GM12874 (cell line): Measurements from ENCODE around the gene C18orf63.
A peak's percentile ranks its signal among the peaks of the same experiment; 100 is the strongest.

Experiments
- TF ChIP-seq, protein P1 (sequence below): IDR thresholded peaks from 2 replicates; pipeline ENCODE4 v1.5.1; 2011; ENCODE audit warnings: low read depth, mild to moderate bottlenecking, control low read depth, low read length, moderate library complexity; ENCODE audit not compliant: insufficient read depth

C18orf63 gene

DNA sequence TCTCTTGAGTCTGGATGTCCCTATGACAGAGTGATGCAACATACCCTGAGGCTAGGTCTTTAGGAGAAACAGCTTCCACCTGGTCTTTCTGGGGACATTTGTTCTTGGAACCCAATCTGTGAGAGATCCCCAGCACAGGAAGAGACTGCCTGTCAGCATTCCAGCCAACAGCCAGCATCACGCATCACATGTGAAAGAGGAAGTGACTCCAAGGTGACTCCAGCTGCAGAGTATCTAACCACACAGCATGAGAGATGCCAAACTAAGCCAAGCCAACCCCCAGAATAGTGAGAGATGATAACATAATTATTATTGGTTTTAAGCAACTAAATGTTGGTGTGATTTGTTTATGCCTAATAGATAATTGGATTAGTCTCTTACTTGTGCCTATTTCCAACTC is 35.7 kb downstream of the C18orf63 start:
- TF ChIP-seq, protein P1, sequence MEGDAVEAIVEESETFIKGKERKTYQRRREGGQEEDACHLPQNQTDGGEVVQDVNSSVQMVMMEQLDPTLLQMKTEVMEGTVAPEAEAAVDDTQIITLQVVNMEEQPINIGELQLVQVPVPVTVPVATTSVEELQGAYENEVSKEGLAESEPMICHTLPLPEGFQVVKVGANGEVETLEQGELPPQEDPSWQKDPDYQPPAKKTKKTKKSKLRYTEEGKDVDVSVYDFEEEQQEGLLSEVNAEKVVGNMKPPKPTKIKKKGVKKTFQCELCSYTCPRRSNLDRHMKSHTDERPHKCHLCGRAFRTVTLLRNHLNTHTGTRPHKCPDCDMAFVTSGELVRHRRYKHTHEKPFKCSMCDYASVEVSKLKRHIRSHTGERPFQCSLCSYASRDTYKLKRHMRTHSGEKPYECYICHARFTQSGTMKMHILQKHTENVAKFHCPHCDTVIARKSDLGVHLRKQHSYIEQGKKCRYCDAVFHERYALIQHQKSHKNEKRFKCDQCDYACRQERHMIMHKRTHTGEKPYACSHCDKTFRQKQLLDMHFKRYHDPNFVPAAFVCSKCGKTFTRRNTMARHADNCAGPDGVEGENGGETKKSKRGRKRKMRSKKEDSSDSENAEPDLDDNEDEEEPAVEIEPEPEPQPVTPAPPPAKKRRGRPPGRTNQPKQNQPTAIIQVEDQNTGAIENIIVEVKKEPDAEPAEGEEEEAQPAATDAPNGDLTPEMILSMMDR: no peak

DNA sequence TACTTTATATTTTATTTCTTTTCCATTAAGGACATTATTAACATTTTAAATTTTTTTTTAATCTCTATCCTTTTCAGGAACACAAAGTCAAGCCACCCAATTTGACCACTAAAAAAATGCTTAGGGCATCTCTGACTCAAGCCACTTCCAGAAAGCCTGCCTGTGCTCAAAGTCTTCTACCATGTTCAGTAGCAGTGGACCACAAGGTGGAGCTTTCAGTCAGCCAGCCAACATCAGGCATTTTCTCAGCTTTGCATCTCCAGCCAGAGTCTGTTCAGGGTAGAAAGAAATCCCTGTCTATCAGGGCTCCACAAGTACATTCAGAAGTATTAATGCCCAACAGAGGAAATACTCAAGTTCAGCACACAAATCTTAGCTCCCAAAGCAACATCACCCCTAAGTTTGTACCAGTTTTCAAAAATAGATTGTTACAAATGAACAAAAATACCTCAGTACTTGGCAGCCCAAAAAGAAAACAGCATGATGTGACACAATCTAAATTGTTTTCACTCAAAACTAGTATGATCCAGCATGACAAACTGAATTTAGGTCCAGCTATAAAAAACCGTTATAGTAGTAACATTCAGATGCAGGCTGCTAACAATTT is 37.6 kb downstream of the C18orf63 start:
- TF ChIP-seq, protein P1: peak; percentile 54; the same call in 1 of the 2 replicates

DNA sequence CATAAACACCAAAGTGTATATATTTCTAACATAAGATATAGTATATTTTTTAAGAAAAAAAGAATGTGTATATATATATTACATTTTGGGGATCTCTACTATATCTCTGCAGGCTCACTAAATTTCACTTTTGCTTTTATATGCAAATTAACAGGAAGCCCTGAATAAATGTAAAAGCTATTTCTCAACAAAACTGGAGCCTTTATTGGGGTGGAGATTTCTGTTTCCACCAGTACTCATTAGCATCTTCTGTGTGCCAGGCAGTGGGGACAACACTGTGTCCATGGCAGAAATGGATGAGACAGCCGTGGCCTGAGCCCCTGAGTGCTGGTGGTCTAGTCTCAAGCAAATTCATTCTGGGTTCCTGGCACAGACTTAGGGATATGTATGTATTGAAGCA is 41.3 kb downstream of the C18orf63 start:
- TF ChIP-seq, protein P1: no peak

DNA sequence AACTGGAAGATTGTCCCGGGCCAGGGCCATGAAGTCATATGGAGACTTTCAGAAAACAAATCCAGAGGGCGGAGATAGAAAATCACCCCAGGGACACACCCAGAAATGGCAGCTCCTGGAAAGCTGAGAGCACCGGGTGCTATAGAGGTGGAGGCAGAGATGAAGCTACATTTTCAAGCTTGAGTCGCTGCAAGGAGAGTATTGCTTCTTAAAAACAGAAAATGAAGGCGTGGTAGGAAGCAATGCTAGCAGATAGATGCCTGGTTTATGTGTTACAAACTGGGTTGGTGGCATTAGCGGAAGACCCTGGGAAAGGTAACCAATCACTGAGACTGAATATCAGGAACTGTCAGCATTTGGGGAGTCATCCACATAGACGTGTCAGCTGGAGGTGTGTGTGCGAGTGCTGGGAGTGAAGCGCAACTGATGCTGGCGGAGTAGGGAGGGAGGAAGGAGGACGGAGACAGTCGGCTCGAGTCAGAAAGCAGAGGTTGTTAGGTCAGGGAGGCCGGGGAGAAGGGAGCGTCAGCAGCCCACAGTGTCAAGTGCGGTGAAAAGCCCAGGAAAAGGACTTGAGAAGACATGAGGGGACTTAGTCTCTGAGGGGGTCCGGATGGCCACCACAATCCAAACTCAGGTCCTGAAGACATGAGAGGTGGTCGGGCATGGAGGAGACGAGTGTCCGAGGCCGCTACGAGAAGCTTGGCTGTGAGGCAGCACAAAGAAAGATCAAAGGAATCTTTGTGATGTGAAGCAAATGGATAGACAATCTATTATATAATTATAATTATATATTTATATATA is 45.4 kb downstream of the C18orf63 start:
- TF ChIP-seq, protein P1: no peak

DNA sequence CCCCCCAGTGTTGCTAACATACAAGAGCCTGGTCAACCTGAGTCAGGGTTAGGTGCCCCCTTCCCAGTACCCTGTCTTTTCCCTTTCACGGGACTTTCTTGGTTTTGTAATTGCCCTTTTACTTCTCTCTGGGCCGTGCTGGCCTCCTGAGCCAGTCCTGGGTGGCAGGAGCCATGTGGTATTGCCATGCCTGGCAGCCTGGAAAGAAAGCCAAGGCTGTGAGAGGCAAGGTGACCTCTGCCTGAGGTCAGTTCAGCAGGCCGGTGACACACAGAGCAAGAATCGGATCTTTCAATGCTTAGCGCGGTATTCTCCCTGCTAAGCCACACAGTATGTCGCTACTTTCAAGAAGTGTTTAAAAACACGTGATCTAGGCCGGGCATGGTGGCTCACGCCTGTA is 52.3 kb downstream of the C18orf63 start:
- TF ChIP-seq, protein P1: no peak

DNA sequence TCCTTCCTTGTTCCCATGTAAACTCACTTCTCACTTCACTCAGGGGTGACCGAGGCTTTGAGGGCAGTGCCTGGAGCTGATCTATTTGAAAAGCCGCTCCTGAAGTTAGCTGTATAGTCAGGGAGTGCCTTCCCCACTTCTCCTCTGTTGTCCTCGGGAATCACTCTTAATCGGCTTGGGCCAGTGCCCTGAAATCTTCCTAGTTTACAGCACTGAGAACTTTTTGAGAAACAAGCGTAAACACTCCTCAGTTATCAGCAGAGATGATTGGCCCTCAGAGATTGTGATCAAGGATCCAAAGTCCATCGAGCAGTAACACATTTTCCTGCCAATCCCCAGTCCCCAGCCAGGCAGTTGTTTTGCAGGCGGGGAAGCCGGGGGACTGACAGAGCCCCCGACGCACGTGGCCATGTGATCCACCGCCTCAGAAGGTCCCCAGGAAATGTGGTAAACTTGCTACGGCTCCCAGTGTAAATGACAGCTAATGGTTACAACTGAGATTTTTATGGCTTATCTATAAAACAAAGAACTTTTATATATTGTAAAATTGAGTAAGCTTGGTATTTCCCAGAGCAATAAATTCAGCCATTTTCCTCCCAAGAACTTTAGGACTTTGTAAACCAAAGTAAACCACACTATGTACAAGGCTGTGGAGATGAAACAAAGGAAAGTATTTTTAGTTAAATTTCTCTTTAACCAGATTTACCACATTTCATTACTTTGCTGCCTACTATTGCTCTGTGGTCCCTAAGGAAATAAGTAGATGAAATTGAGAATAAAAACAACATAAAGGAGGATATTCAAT is 53.5 kb downstream of the C18orf63 start:
- TF ChIP-seq, protein P1: no peak

DNA sequence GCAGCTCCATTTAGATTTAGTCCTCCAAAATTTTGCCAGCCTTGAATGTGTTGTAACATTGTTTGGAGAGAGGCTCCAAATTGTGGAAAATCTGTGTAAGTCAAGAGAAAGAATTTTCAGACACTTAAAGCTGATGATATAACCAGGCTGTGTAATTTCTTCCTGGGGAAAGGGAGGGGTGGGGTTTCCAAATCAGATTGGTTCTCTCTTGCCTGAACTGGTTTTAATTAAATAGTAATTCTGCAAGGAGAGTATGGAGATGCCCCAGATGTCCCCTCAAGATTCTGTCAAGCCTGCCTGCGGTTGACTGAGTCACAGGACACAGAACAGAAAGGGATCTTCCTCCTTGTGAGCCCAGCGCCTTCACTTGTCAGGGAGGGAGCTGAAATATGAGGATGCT is 54.5 kb downstream of the C18orf63 start:
- TF ChIP-seq, protein P1: no peak
